Breast epithelium (tissue), 4 donors: Measurements from ENCODE around the gene TEAD1. TPM values are rescaled to one million over a fixed set of nuclear protein-coding genes. Genes with fewer than 3 reads are reported as not detected.

Experiments
- DNase-seq, 2 donors: peaks; one replicate each; pipeline ENCODE4 v3.0.0-alpha.2; 2019; ENCODE audit warnings: low spot score in 2 of 2
- H3K27ac ChIP-seq, 2 donors: fragments of 200-600 bp; sonication (generic) in 1 of 2; one replicate each; pipeline ENCODE4 v1.5.1; 2016 to 2019; ENCODE audit warnings: mild to moderate bottlenecking in 1 of 2
- H3K27me3 ChIP-seq, 2 donors: fragments of 200-600 bp; sonication (generic) in 1 of 2; one replicate each; pipeline versions ENCODE4 v1.5.1 to v1.6.0; 2017 to 2019; ENCODE audit warnings: control low read depth in 1 of 2, mild to moderate bottlenecking in 1 of 2
- H3K36me3 ChIP-seq: fragments of 200-600 bp; one replicate; pipeline ENCODE4 v1.5.1; 2019
- H3K4me1 ChIP-seq, 2 donors: fragments of 200-600 bp; sonication (generic); one replicate each; pipeline ENCODE4 v1.5.1; 2016 to 2019; ENCODE audit warnings: control low read depth in 1 of 2
- H3K4me3 ChIP-seq, 3 donors: fragments of 200-600 bp; sonication (generic); 1 replicate in 2 of 3; 2 replicates in 1 of 3; pipeline ENCODE4 v1.5.1; 2016 to 2019; ENCODE audit warnings: mild to moderate bottlenecking in 3 of 3, moderate library complexity in 2 of 3
- H3K9me3 ChIP-seq, 2 donors: fragments of 200-600 bp; sonication (generic) in 1 of 2; one replicate each; pipeline ENCODE4 v1.5.1; 2016 to 2019; ENCODE audit warnings: control low read depth in 1 of 2
- POLR2A ChIP-seq: fragments of 450-650 bp; IDR thresholded peaks from one replicate; pipeline ENCODE4 v1.6.1; 2016; ENCODE audit warnings: antibody characterized with exemption, mild to moderate bottlenecking, moderate library complexity
- POLR2AphosphoS5 ChIP-seq, 3 donors: sonication (generic); formaldehyde crosslinking; IDR thresholded peaks; one replicate each; pipeline ENCODE4 v1.6.1; 2017; ENCODE audit warnings: antibody characterized with exemption in 3 of 3
- intact Hi-C: fragments of 100-400 bp; cut with DNase I; formaldehyde crosslinking; loops from one replicate; pipeline ENCODE4 v1.15.1; 2023; ENCODE audit warnings: low total_unique reads
- total RNA-seq, 3 donors: library from RNA; depleted of rRNA; stranded (reverse); fragments of >200 nt; gene quantifications; one replicate each; pipeline ENCODE4 v1.1.0, GENCODE V29; 2016
- TF ChIP-seq, protein P1 (sequence below), 3 donors: fragments of 450-650 bp; IDR thresholded peaks; one replicate each; pipeline ENCODE4 v1.5.1; 2016 to 2017; ENCODE audit warnings: antibody characterized with exemption in 3 of 3, mild to moderate bottlenecking in 3 of 3, moderate library complexity in 3 of 3

The TEAD1 gene
- total RNA-seq, 3 donors from 2014 or later = 67.8 to 110 (median 80.1) TPM

DNA sequence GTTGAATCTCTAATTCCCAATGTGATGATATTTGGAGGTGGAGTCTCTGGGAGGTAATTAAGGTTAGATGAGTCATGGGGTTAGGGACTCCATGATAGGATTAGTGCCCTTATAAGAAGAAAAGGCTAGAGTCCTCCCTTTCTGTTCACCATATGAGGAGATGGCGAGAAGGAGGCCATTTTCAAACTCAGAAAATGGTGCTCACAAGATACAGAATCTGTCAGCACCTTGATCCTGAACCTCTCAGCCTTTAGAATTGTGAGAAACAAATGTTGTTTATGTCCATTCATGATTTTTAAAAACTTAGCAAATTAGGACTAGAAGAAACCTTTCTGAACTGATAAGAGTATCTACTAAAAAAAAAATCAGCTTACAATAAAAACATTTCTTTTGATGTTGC is 277.2 kb downstream of the TEAD1 start:
- H3K27me3 ChIP-seq = no peaks in the 10 kb centered on the region
- intact Hi-C loops = no loop called here
- TF ChIP-seq POLR2AphosphoS5 (IDR thresholded peaks at IDR 0.05) (no peak), POLR2A (no peak)
- TF ChIP-seq, protein P1, sequence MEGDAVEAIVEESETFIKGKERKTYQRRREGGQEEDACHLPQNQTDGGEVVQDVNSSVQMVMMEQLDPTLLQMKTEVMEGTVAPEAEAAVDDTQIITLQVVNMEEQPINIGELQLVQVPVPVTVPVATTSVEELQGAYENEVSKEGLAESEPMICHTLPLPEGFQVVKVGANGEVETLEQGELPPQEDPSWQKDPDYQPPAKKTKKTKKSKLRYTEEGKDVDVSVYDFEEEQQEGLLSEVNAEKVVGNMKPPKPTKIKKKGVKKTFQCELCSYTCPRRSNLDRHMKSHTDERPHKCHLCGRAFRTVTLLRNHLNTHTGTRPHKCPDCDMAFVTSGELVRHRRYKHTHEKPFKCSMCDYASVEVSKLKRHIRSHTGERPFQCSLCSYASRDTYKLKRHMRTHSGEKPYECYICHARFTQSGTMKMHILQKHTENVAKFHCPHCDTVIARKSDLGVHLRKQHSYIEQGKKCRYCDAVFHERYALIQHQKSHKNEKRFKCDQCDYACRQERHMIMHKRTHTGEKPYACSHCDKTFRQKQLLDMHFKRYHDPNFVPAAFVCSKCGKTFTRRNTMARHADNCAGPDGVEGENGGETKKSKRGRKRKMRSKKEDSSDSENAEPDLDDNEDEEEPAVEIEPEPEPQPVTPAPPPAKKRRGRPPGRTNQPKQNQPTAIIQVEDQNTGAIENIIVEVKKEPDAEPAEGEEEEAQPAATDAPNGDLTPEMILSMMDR (IDR thresholded peaks at IDR 0.05) = no peak
- H3K27ac ChIP-seq = no peak overlapping the region
- H3K4me1 ChIP-seq = no peaks in the 10 kb centered on the region
- no peak overlapping the region for H3K4me3 ChIP-seq
- no peaks in the 10 kb centered on the region for H3K36me3 ChIP-seq
- no peaks in the 10 kb centered on the region for H3K9me3 ChIP-seq
- DNase-seq = no peak

DNA sequence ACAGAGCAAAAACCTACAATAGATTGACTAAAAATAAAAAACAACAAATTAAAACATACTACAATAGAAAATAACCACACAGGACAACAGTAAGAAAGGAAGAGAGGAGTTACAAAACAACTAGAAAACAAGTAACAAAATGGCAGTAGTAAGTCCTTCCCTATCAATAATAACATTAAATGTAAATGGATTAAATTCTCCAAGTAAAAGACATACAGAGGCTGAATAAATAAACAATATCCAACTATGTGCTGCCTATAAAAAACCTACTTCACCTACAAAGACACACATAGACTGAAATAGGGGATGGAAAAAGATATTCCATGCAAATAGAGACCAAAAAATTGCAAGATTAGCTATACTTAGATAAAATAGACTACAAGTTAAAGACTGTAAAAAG is 277.9 kb downstream of the TEAD1 start:
- Histone ChIP-seq H3K36me3 (no peaks in the 10 kb centered on the region), H3K9me3 (no peaks in the 10 kb centered on the region), H3K27ac (no peak overlapping the region), H3K27me3 (no peaks in the 10 kb centered on the region), H3K4me3 (no peak overlapping the region), H3K4me1 (no peaks in the 10 kb centered on the region)
- DNase-seq = no peak
- TF ChIP-seq POLR2A = no peak
- TF ChIP-seq, protein P1 (IDR thresholded peaks at IDR 0.05) = no peak
- TF ChIP-seq POLR2AphosphoS5 (IDR thresholded peaks at IDR 0.05) = no peak
- intact Hi-C loops = no loop called here

DNA sequence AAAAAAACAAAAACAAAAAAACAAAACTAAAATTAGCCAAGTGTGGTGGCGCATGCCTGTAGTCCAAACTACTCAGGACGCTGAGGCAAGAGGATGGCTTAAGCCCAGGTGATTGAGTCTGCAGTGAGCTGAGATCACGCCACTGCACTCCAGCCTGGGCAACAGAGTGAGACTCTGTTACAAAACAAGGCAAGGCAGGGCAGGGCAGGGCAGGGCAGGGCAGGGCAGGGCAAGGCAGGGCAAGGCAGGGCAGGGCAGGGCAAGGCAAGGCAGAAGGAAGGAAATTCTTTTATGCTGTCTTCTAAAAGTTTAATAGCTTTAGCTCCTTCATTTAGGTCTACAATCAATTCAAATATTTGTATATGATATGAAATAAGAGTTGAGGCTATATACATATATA is 284.8 kb downstream of the TEAD1 start:
- intact Hi-C loops = no loop called here
- Histone ChIP-seq H3K36me3 (no peaks in the 10 kb centered on the region), H3K27ac (no peak overlapping the region), H3K27me3 (no peaks in the 10 kb centered on the region), H3K4me3 (no peak overlapping the region), H3K9me3 (no peaks in the 10 kb centered on the region), H3K4me1 (no peaks in the 10 kb centered on the region)
- TF ChIP-seq POLR2AphosphoS5 (IDR thresholded peaks at IDR 0.05) = no peak
- TF ChIP-seq POLR2A = no peak
- TF ChIP-seq, protein P1 (IDR thresholded peaks at IDR 0.05) = no peak
- DNase-seq = no peak

DNA sequence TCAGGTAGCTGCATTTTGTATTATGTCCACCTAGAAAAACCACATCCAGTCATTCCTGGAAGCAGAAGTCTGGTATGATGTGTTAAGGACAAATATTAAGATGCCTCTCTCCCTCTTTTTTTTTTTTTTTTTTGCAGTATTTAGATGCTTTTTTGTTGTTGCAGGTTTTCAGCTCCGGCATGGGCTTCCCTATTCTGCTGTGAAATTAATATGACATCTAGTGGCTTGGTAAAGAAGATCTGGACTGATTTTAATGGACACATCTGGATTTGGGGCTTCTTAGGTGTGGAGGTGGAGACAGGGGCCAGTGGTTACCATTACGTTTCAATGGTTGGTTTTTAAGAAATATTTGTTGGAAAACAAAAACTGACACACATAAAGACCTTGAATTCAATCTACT is 287.4 kb downstream of the TEAD1 start:
- no peak overlapping the region for H3K4me3 ChIP-seq
- H3K27ac ChIP-seq = no peak overlapping the region
- no peaks in the 10 kb centered on the region for H3K4me1 ChIP-seq
- H3K36me3 ChIP-seq = no peaks in the 10 kb centered on the region
- DNase-seq = no peak
- TF ChIP-seq POLR2AphosphoS5 (IDR thresholded peaks at IDR 0.05) = no peak
- TF ChIP-seq, protein P1 (IDR thresholded peaks at IDR 0.05) = no peak
- TF ChIP-seq POLR2A = no peak
- intact Hi-C loops = no loop called here
- H3K9me3 ChIP-seq = no peaks in the 10 kb centered on the region
- H3K27me3 ChIP-seq = no peaks in the 10 kb centered on the region

DNA sequence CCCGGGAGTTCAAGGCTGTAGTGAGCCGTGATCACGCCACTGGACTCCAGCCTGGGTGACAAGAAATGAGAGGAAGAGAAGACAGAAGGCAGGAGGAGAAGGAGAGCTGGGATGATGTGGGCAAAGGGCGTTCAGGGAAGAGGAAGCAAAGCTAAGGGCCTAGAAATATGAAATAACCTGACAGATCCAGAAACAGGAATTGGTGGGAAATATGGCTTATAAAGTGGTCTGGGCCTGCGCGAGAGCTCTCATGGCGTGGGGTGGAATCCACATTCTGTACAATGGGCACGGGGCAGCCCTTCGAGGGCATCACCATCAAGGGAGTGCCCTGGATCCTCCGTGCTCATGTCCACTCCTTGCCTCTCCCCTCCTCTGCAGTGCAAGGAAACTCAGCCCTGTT is 288.1 kb downstream of the TEAD1 start:
- no peaks in the 10 kb centered on the region for H3K9me3 ChIP-seq
- no peak for DNase-seq
- no peaks in the 10 kb centered on the region for H3K27me3 ChIP-seq
- TF ChIP-seq POLR2AphosphoS5 (IDR thresholded peaks at IDR 0.05) = no peak
- no peak for TF ChIP-seq POLR2A
- TF ChIP-seq, protein P1 (IDR thresholded peaks at IDR 0.05) = no peak
- no peak overlapping the region for H3K27ac ChIP-seq
- H3K4me1 ChIP-seq = no peaks in the 10 kb centered on the region
- intact Hi-C loops = no loop called here
- H3K4me3 ChIP-seq = no peak overlapping the region
- no peaks in the 10 kb centered on the region for H3K36me3 ChIP-seq
